HEK293 (cell line): ENCODE data around the gene DNAJC22.

ENCODE experiments used
- CTCF ChIP-seq: fragments of 450-650 bp; formaldehyde crosslinking; IDR thresholded peaks from 2 replicates; pipeline ENCODE4 v1.5.1; 2016; ENCODE audit warnings: missing biosample characterization, missing genetic modification characterization
- GLI4 ChIP-seq: fragments of 450-650 bp; formaldehyde crosslinking; IDR thresholded peaks from 2 replicates; pipeline ENCODE4 v1.5.1; 2016; ENCODE audit warnings: missing biosample characterization, missing genetic modification characterization
- KLF17 ChIP-seq: fragments of 450-650 bp; formaldehyde crosslinking; IDR thresholded peaks from 2 replicates; pipeline ENCODE4 v1.5.1; 2016; ENCODE audit warnings: missing biosample characterization, missing genetic modification characterization
- REPIN1 ChIP-seq: fragments of 450-650 bp; formaldehyde crosslinking; IDR thresholded peaks from 2 replicates; pipeline ENCODE4 v1.5.1; 2017; ENCODE audit warnings: missing biosample characterization, missing genetic modification characterization, low read depth
- REST ChIP-seq: fragments of 450-650 bp; formaldehyde crosslinking; IDR thresholded peaks from 2 replicates; pipeline ENCODE4 v1.5.1; 2016; ENCODE audit warnings: missing biosample characterization, missing genetic modification characterization
- ZNF146 ChIP-seq: fragments of 450-650 bp; formaldehyde crosslinking; IDR thresholded peaks from 2 replicates; pipeline ENCODE4 v1.5.1; 2016; ENCODE audit warnings: missing biosample characterization, missing genetic modification characterization
- ZNF266 ChIP-seq: fragments of 450-650 bp; formaldehyde crosslinking; IDR thresholded peaks from 2 replicates; pipeline ENCODE4 v1.5.1; 2016; ENCODE audit warnings: missing biosample characterization, missing genetic modification characterization, low read depth
- ZNF423 ChIP-seq: fragments of 450-650 bp; formaldehyde crosslinking; IDR thresholded peaks from 2 replicates; pipeline ENCODE4 v1.5.1; 2016; ENCODE audit warnings: missing biosample characterization, missing genetic modification characterization
- ZNF558 ChIP-seq: fragments of 450-650 bp; formaldehyde crosslinking; IDR thresholded peaks from 2 replicates; pipeline ENCODE4 v1.5.1; 2016; ENCODE audit warnings: missing biosample characterization, missing genetic modification characterization
- ZNF692 ChIP-seq: fragments of 450-650 bp; formaldehyde crosslinking; IDR thresholded peaks from 2 replicates; pipeline ENCODE4 v1.5.1; 2016; ENCODE audit warnings: missing biosample characterization, missing genetic modification characterization

GRCh38 chr12:49370539-49370938, 23.9 kb downstream of the DNAJC22 start:
- TF ChIP-seq ZNF692 (tag by site-specific recombination) = no peak
- no peak for TF ChIP-seq ZNF146
- TF ChIP-seq ZNF266 = no peak
- no peak for TF ChIP-seq ZNF423 (tag by site-specific recombination)
- TF ChIP-seq REST (tag by site-specific recombination) = no peak
- TF ChIP-seq REPIN1 = no peak
- TF ChIP-seq KLF17 (tag by site-specific recombination) = no peak
- no peak for TF ChIP-seq ZNF558 (tag by site-specific recombination)
- TF ChIP-seq CTCF (tag by site-specific recombination) = no peak
- TF ChIP-seq GLI4 = no peak
